ENCODE data around the gene BRWD1. TPM values are rescaled to one million over a fixed set of nuclear protein-coding genes. Genes with fewer than 3 reads are reported as not detected.

Gene BRWD1
- 71.3 and 71.9 TPM in 2 replicates for total RNA-seq

DNA sequence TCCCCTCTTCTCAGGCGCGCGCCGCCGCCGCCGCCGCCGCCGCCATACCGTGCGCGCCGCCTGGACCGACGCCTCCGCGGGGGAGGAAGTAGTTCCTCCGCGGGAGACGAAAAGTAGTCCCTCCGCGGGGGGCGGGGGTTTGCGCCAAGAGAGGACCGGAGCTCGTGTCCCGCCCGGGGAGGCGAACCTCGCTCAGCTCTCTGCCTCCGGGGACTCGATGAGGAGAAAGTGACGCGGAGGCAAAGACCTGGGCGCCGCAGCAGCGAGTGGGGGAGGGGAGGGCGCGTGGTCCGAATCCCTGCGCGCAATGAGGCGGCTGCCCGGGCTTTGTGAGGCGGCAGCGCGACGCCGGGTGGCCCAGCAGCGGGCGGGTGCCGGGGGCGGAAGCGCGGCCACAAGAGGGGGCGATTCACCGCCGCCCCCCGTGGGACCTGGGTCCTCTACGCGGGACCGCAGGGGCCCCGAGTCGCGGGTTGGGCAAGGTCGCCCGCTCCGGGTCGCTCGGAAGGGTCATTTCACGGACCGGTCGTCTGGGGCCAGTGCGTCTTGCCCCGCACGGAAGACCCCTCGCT, at the start of gene BRWD1:
Gene BRWD1, minus strand, starts transcription at position 62 of the 572 bp plus-strand sequence. CDS start 141 bp downstream, outside the sequence.
- H3K79me2 ChIP-seq (ENCODE audit: insufficient read depth, low read length), result peaks cover 37% of the 10 kb centered on the region
- peak within 1 kb of the TSS; percentile 92 for H3K4me2 ChIP-seq (ENCODE audit: insufficient read depth, low read length)
- peak; percentile 97 for DNase-seq (ENCODE audit: insufficient read length, low spot score, missing footprints)
- peak within 1 kb of the TSS; percentile 86 for H3K27ac ChIP-seq (ENCODE audit: low read depth, low read length)
- H3K36me3 ChIP-seq (ENCODE audit: insufficient read depth, low read length), result peaks cover 15% of the 10 kb centered on the region
- peaks cover 7% of the 10 kb centered on the region for H4K20me1 ChIP-seq (ENCODE audit: insufficient read depth, low read length)
- peak within 1 kb of the TSS; percentile 88 for H3K4me3 ChIP-seq (ENCODE audit: insufficient read depth, low read length)
- no peaks in the 10 kb centered on the region for H3K9me3 ChIP-seq (ENCODE audit: low read depth, low read length)
- H3K4me1 ChIP-seq (ENCODE audit: insufficient read depth, low read length), result peaks cover 8% of the 10 kb centered on the region
- no peaks in the 10 kb centered on the region for H3K27me3 ChIP-seq (ENCODE audit: insufficient read depth, low read length)
- TF ChIP-seq, protein P1, sequence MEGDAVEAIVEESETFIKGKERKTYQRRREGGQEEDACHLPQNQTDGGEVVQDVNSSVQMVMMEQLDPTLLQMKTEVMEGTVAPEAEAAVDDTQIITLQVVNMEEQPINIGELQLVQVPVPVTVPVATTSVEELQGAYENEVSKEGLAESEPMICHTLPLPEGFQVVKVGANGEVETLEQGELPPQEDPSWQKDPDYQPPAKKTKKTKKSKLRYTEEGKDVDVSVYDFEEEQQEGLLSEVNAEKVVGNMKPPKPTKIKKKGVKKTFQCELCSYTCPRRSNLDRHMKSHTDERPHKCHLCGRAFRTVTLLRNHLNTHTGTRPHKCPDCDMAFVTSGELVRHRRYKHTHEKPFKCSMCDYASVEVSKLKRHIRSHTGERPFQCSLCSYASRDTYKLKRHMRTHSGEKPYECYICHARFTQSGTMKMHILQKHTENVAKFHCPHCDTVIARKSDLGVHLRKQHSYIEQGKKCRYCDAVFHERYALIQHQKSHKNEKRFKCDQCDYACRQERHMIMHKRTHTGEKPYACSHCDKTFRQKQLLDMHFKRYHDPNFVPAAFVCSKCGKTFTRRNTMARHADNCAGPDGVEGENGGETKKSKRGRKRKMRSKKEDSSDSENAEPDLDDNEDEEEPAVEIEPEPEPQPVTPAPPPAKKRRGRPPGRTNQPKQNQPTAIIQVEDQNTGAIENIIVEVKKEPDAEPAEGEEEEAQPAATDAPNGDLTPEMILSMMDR (IDR thresholded peaks at IDR 0.05; ENCODE audit: extremely low read depth, low read depth, low read length), result no peak
- H2AFZ ChIP-seq (ENCODE audit: low read length), result peak within 1 kb of the TSS; percentile 95

DNA sequence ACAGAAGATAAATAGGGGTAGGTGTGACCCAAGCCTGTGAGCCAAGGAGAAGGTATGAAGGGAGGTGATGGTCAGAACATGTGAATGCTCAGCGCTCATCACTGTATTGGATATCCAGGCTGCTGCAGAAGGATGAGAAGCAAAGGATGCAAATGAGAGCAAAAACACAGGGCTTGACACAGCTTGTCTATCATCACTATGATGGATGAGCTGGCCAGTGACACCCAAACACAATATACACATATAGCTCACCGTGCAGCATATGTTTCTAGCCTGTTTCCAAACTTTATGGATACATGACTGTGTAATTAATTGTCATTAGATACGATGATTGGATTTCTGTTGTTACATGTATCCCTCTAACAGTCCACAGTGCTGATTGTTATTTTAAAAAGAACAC, 49.3 kb upstream of the BRWD1 start:
- Histone ChIP-seq H3K27me3 (ENCODE audit: insufficient read depth, low read length) (peaks cover 9% of the 10 kb centered on the region), H4K20me1 (ENCODE audit: insufficient read depth, low read length) (no peaks in the 10 kb centered on the region), H2AFZ (ENCODE audit: low read length) (no peak overlapping the region), H3K27ac (ENCODE audit: low read depth, low read length) (no peak overlapping the region), H3K79me2 (ENCODE audit: insufficient read depth, low read length) (no peaks in the 10 kb centered on the region), H3K4me1 (ENCODE audit: insufficient read depth, low read length) (no peaks in the 10 kb centered on the region), H3K4me2 (ENCODE audit: insufficient read depth, low read length) (no peak overlapping the region), H3K9me3 (ENCODE audit: low read depth, low read length) (no peaks in the 10 kb centered on the region), H3K4me3 (ENCODE audit: insufficient read depth, low read length) (no peak overlapping the region), H3K36me3 (ENCODE audit: insufficient read depth, low read length) (no peaks in the 10 kb centered on the region)
- DNase-seq (ENCODE audit: insufficient read length, low spot score, missing footprints), result no peak
- TF ChIP-seq, protein P1 (IDR thresholded peaks at IDR 0.05; ENCODE audit: extremely low read depth, low read depth, low read length), result no peak

DNA sequence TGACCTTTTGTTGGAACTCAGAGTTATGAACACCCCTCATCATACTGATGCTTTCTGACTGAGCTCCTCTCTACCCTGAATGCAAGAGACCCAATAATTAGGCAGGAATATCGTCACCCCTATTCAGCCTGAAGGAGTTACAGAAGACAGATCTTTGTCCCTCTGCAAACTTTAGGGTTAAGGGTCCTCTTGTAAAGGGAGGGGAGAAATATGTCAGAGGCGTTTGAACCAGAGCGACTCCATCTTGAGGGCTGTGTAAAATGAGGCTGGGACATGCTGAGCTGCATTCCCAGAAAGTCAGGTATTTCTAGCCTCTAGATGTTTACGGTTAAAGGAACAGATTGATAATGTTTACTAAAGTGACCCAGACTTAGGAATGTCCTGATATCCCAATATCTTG, 46.0 kb upstream of the BRWD1 start:
- H3K4me3 ChIP-seq (ENCODE audit: insufficient read depth, low read length), result no peak overlapping the region
- no peaks in the 10 kb centered on the region for H4K20me1 ChIP-seq (ENCODE audit: insufficient read depth, low read length)
- TF ChIP-seq, protein P1 (IDR thresholded peaks at IDR 0.05; ENCODE audit: extremely low read depth, low read depth, low read length), result no peak
- no peaks in the 10 kb centered on the region for H3K4me1 ChIP-seq (ENCODE audit: insufficient read depth, low read length)
- no peaks in the 10 kb centered on the region for H3K36me3 ChIP-seq (ENCODE audit: insufficient read depth, low read length)
- no peak overlapping the region for H3K4me2 ChIP-seq (ENCODE audit: insufficient read depth, low read length)
- DNase-seq (ENCODE audit: insufficient read length, low spot score, missing footprints), result no peak
- no peak overlapping the region for H2AFZ ChIP-seq (ENCODE audit: low read length)
- H3K27me3 ChIP-seq (ENCODE audit: insufficient read depth, low read length), result peaks cover 9% of the 10 kb centered on the region
- H3K9me3 ChIP-seq (ENCODE audit: low read depth, low read length), result no peaks in the 10 kb centered on the region
- H3K79me2 ChIP-seq (ENCODE audit: insufficient read depth, low read length), result no peaks in the 10 kb centered on the region
- no peak overlapping the region for H3K27ac ChIP-seq (ENCODE audit: low read depth, low read length)

DNA sequence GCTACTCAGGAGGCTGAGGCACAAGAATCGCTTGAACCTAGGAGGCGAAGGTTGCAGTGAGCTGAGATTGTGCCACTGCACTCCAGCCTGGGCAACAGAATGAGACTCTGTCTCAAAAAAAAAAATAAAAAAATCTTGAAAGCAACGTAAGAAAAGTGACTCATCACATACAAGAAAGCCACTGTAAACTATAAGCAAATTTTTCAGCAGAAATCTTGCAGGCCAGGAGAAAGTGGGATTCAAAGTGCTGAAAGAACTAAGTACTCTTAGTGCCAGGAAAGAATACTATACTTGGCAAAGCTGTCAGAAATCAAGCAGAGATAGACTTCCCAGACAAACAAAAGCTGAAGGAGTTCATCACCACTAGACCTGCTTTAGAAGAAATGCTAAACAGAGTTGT, 39.9 kb upstream of the BRWD1 start:
- Histone ChIP-seq H3K36me3 (ENCODE audit: insufficient read depth, low read length) (no peaks in the 10 kb centered on the region), H3K79me2 (ENCODE audit: insufficient read depth, low read length) (peaks cover 2% of the 10 kb centered on the region), H3K4me3 (ENCODE audit: insufficient read depth, low read length) (no peak overlapping the region), H3K27me3 (ENCODE audit: insufficient read depth, low read length) (no peaks in the 10 kb centered on the region), H3K4me1 (ENCODE audit: insufficient read depth, low read length) (no peaks in the 10 kb centered on the region), H2AFZ (ENCODE audit: low read length) (no peak overlapping the region), H3K4me2 (ENCODE audit: insufficient read depth, low read length) (no peak overlapping the region), H4K20me1 (ENCODE audit: insufficient read depth, low read length) (peaks cover under 1% of the 10 kb centered on the region), H3K27ac (ENCODE audit: low read depth, low read length) (no peak overlapping the region), H3K9me3 (ENCODE audit: low read depth, low read length) (no peaks in the 10 kb centered on the region)
- DNase-seq (ENCODE audit: insufficient read length, low spot score, missing footprints), result no peak
- TF ChIP-seq, protein P1 (IDR thresholded peaks at IDR 0.05; ENCODE audit: extremely low read depth, low read depth, low read length), result no peak
